OCI-LY3 (cell line): ENCODE results near the gene WEE1.

Source experiments
- H2AFZ ChIP-seq: fragments of 200-600, 300-600 bp; shearing (Covaris generic); 2 replicates; pipeline ENCODE4 v1.6.0; 2014; ENCODE audit warnings: antibody characterized with exemption, low read depth, low read length
- H3K27ac ChIP-seq: fragments of 200-600, 300-600 bp; sonication (generic); 2 replicates; pipeline ENCODE4 v1.5.1; 2014; ENCODE audit warnings: mild to moderate bottlenecking, low read length, moderate library complexity, mixed read lengths
- H3K27me3 ChIP-seq: fragments of 200-600, 300-600 bp; sonication (generic); 2 replicates; pipeline ENCODE4 v1.6.1; 2014; ENCODE audit warnings: low read depth, low read length, mixed read lengths
- H3K36me3 ChIP-seq: fragments of 200-600, 300-600 bp; sonication (generic); replicated peaks from 2 replicates; pipeline ENCODE3; 2014; ENCODE audit warnings: low read depth, low read length, mixed read lengths
- H3K4me1 ChIP-seq: fragments of 300-600, 200-600 bp; sonication (generic); 2 replicates; pipeline ENCODE4 v1.6.1; 2014; ENCODE audit warnings: low read length, mixed read lengths
- H3K4me2 ChIP-seq: fragments of 200-600, 300-600 bp; sonication (generic); 2 replicates; pipeline ENCODE4 v1.6.1; 2014; ENCODE audit warnings: low read length, mixed read lengths
- H3K4me3 ChIP-seq: fragments of 300-600, 200-600 bp; sonication (generic); 2 replicates; pipeline ENCODE4 v1.5.1; 2014; ENCODE audit warnings: antibody characterized with exemption, mild to moderate bottlenecking, low read length, moderate library complexity
- H3K79me2 ChIP-seq: fragments of 300-600, 200-600 bp; shearing (Covaris generic); 2 replicates; pipeline ENCODE4 v1.6.1; 2014; ENCODE audit warnings: mild to moderate bottlenecking, low read length, mixed read lengths
- H3K9ac ChIP-seq: fragments of 300-600, 200-600 bp; shearing (Covaris generic); 2 replicates; pipeline ENCODE4 v1.6.0; 2014; ENCODE audit warnings: mild to moderate bottlenecking, low read length, moderate library complexity
- H3K9me3 ChIP-seq: fragments of 200-600, 300-600 bp; shearing (Covaris generic); 2 replicates; pipeline ENCODE4 v1.6.1; 2014; ENCODE audit warnings: low read length, mixed read lengths; ENCODE audit not compliant: insufficient read depth
- H4K20me1 ChIP-seq: fragments of 200-600, 300-600 bp; sonication (generic); 2 replicates; pipeline ENCODE4 v1.6.1; 2016; ENCODE audit warnings: low read length, mixed read lengths; ENCODE audit not compliant: insufficient read depth
- CTCF ChIP-seq: fragments of 200-600, 300-600 bp; sonication (generic); IDR thresholded peaks from 2 replicates; pipeline ENCODE4 v1.5.1; 2014; ENCODE audit warnings: antibody characterized with exemption, low read length, low read depth
- EZH2phosphoT487 ChIP-seq: fragments of 200-600 bp; shearing (Covaris generic); IDR thresholded peaks from 2 replicates; pipeline ENCODE4 v1.6.1; 2018; ENCODE audit warnings: antibody characterized with exemption, mixed run types, low read depth

The WEE1 gene

GRCh38 chr11:9606809-9607510, 33.5 kb downstream of the WEE1 start:
- no peak overlapping the region for H3K4me2 ChIP-seq
- TF ChIP-seq EZH2phosphoT487 (no peak), CTCF (peak; percentile 29)
- H3K9me3 ChIP-seq: no peaks in the 10 kb centered on the region
- no peaks in the 10 kb centered on the region for H3K79me2 ChIP-seq
- no peaks in the 10 kb centered on the region for H4K20me1 ChIP-seq
- H3K4me3 ChIP-seq: no peak overlapping the region
- no peaks in the 10 kb centered on the region for H3K27me3 ChIP-seq
- peaks cover 66% of the 10 kb centered on the region for H3K4me1 ChIP-seq
- no peak overlapping the region for H2AFZ ChIP-seq
- H3K36me3 ChIP-seq: no peaks in the 10 kb centered on the region
- no peak overlapping the region for H3K9ac ChIP-seq
- no peak overlapping the region for H3K27ac ChIP-seq

DNA sequence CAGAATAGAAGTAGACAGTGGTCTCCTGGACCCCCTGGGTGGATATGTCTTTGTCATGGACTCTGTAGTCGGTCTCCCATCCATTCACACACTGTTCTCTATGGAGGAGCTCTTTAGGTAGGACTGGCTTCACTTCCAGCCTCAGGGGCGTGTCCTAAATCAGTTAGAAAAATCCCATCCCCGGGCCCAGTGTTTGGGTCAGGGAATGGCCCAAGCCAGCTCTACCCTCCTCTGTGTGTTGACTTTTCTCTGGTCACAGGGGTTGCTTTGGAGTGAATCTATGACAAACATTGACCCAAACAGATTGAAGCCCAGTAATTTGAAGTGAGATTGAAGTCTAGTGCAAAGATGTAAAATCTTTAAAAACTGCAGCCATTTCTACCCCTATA, 34.0 kb downstream of the WEE1 start:
- Histone ChIP-seq H3K9me3 (no peaks in the 10 kb centered on the region), H2AFZ (no peak overlapping the region), H3K9ac (no peak overlapping the region), H4K20me1 (no peaks in the 10 kb centered on the region), H3K4me2 (no peak overlapping the region), H3K36me3 (no peaks in the 10 kb centered on the region), H3K79me2 (no peaks in the 10 kb centered on the region), H3K27ac (no peak overlapping the region), H3K4me1 (peaks cover 66% of the 10 kb centered on the region), H3K4me3 (no peak overlapping the region), H3K27me3 (no peaks in the 10 kb centered on the region)
- no peak for TF ChIP-seq CTCF
- TF ChIP-seq EZH2phosphoT487: no peak

DNA sequence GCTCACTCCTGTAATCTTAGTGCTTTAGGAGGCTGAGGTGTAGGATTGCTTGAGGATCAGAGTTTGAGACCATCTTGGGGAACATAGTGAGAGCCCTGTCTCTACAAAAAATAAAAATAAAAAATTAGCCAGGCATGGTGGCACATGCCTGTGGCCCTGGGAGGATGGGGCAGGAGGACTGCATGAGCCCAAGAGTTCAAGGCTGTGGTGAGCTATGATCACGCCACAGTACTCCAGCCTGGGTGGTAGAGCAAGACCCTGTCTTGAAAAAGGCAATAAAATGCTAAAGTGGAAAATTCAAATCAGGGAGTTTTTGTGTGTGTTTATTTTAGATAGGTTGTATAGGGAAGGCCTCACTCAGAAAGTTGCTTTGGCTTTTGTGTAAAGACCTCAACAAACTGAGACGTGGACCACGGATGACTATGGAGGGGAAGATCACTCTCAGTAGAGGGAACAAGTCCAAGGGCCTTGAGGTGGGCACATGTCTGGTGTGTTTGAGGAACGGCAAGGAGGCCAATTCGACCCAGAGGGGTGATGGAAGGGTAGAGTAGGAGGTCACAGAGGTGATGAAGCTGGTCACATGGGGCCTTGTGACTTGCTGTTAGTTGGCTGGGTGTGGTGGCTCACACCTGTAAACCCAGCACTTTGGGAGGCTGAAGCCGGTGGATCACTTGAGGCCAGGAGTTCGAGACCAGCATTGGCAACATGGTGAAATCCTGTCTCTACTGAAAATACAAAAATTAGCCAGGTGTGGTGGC, 35.7 kb downstream of the WEE1 start:
- Histone ChIP-seq H2AFZ (0 out of 2 replicates have a peak overlapping the region, but pooled peaks have one; percentile 67), H3K9ac (0 out of 2 replicates have a peak overlapping the region, but pooled peaks have one; percentile 8), H3K27ac (peak overlapping the region; percentile 16; the same call in 1 of the 2 replicates), H3K36me3 (no peaks in the 10 kb centered on the region), H4K20me1 (no peaks in the 10 kb centered on the region), H3K4me2 (peak overlapping the region; percentile 36), H3K27me3 (no peaks in the 10 kb centered on the region), H3K4me3 (no peak overlapping the region), H3K79me2 (no peaks in the 10 kb centered on the region), H3K4me1 (peaks cover 58% of the 10 kb centered on the region), H3K9me3 (no peaks in the 10 kb centered on the region)
- no peak for TF ChIP-seq EZH2phosphoT487
- TF ChIP-seq CTCF: no peak

- H3K4me3 ChIP-seq: no peak overlapping the region
- no peak overlapping the region for H3K9ac ChIP-seq
- TF ChIP-seq CTCF (no peak), EZH2phosphoT487 (no peak)
- no peaks in the 10 kb centered on the region for H3K9me3 ChIP-seq
- H3K27ac ChIP-seq: no peak overlapping the region
- no peak overlapping the region for H2AFZ ChIP-seq
- H3K27me3 ChIP-seq: no peaks in the 10 kb centered on the region
- no peaks in the 10 kb centered on the region for H3K36me3 ChIP-seq
- peaks cover 60% of the 10 kb centered on the region for H3K4me1 ChIP-seq
- no peaks in the 10 kb centered on the region for H3K79me2 ChIP-seq
- H3K4me2 ChIP-seq: no peak overlapping the region
- no peaks in the 10 kb centered on the region for H4K20me1 ChIP-seq
Measured at GRCh38 chr11:9609841-9610240, 36.4 kb downstream of the WEE1 start.
